NOMO-1 treated with dmso at 0.1 percent for 144 hours (cell line): Measurements from ENCODE around the gene AKAP6.

Experiments
- DNase-seq: peaks from one replicate; lab custom pipeline; 2025; ENCODE audit not compliant: unreplicated experiment; lab: John Stamatoyannopoulos, UW

The AKAP6 gene

DNA sequence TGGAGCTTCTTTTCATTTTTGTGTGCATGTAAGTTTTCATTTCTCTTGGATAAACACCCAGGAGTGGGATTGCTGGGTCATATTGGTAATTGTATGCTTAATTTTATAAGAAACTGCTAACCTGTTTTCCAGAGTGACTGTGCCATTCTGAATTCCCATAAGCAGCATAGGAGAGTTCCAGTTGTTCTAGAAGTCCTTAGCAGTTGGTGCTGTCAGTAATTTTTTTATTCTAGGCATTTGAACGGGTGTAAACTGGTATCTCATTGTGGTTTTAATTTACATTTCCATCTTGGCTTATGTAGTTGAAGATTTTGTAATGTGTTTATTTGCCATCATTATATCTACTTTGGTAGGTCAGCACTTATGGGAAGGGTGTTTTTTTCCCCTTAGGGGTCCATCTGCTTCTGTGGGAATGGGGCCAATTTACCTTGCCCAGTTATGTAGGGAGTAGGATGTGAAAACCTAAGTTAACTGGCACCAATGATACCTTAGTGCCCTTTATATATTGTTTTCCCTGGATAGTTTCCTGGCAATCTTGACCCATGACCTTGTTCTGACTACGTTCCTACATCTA is 202.9 kb downstream of the AKAP6 start:
- DNase-seq, result no peak

DNA sequence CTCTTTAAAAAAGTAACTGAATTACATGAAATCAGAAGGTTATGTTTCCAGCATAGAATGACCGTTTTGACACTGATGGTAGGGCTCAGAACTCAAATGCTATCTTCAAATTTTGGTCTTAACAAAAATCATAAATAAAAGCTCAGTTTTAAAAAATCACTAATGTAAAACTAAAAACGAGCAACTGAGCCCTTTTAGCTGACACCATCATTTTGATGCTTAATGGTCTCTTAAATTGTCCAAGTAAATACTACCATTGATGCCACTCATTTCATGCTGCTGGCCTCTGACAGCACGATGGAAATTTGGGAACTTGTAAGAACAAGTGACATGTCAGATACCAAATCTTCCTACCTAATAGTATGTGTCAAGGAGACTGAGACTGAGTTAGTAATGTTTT is 205.0 kb downstream of the AKAP6 start:
- DNase-seq, result no peak

- no peak for DNase-seq
Measured at GRCh38 chr14:32536175-32536574, 207.1 kb downstream of the AKAP6 start.

DNA sequence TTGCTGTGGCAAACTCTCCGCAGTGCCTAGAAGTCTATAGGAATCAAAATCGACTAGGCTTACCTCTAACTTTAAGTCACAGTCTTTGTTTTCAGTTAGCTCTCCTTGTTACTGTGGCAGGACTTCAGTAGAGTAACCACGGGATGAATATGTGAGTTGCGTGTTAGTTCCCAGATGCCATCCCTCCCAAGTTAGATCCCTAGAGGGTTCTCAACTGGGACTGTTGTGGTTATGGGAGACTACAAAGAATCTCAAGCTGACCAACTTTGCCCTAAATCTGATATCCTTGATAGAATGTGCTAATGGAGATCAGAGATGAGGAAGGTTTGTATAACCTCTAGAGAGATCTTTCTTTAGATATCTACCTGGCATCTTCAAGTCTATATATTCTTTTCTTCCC is 208.1 kb downstream of the AKAP6 start:
- DNase-seq, result no peak

DNA sequence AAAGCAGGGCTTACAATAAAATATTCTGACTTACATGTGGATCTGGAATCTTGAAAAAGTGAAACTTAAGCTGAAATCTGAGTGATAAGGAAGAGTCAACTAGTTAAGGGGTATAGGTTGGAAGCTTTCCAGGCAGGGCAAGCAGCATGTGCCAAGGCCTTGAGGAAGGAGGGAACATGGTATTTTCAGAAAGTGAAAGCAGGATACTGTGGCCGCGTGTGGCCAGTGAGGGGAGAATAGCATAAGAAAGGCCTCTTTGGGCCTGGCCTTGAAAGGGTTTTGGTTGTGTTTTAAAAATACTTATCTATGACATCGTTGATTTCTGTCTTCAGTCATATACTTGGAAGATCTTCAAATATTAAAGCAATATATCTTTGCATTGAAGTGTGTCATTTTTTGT is 213.4 kb downstream of the AKAP6 start:
- no peak for DNase-seq

DNA sequence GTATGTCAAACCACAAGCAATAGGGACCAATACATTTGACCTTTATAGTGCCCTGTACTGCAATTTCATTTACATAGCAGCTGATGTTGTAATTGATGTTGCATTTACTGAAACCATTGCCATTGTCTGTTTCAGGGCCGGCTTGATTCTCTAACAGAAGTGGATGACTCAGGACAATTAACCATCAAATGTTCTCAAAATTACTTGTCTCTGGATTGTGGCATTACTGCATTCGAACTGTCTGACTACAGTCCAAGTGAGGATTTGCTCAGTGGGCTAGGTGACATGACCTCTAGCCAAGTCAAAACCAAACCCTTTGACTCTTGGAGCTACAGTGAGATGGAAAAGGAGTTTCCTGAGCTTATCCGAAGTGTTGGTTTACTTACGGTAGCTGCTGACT is 216.0 kb downstream of the AKAP6 start:
- no peak for DNase-seq

DNA sequence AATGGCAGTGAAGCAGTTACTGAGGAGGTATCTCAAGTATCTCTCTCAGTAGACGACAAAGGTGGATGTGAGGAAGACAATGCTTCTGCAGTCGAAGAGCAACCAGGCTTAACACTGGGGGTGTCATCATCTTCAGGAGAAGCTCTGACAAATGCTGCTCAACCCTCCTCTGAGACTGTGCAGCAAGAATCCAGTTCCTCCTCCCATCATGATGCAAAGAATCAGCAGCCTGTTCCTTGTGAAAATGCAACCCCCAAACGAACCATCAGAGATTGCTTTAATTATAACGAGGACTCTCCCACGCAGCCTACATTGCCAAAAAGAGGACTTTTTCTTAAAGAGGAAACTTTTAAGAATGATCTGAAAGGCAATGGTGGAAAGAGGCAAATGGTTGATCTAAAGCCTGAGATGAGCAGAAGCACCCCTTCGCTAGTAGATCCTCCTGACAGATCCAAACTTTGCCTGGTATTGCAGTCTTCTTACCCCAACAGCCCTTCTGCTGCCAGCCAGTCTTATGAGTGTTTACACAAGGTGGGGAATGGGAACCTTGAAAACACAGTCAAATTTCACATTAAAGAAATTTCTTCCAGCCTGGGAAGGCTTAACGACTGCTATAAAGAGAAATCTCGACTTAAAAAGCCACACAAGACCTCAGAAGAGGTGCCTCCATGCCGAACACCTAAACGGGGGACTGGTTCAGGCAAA is 216.6 kb downstream of the AKAP6 start:
- DNase-seq, result no peak

DNA sequence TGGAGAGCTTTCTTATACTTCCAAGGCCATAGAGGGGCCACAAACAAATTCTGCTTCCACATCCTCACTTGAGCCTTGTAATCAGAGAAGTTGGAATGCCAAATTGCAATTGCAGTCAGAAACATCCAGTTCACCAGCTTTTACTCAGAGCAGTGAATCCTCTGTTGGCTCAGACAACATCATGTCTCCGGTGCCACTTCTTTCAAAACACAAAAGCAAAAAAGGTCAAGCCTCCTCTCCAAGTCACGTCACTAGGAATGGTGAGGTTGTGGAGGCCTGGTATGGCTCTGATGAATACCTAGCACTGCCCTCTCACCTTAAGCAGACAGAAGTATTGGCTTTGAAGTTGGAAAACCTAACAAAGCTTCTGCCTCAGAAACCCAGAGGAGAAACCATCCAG is 217.1 kb downstream of the AKAP6 start:
- DNase-seq, result no peak

DNA sequence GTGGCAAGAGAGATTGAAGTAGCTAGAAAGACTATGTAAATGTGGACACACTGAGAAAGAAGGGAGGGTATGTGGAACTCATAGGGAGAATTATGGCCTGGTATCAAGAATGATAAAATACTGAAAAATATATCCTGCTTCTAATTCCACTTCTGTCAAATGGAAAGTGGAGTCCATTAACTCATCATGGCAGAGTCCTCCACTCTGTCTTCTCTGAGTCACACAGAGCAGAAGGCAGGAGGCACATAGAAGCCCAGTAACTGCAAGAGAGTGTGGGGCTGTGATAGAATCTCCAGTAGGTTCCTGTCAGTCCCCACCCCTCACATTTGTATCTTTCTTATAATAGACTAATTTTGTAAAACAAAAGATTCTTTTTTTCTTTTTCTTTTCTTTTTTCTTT is 223.7 kb downstream of the AKAP6 start:
- no peak for DNase-seq

- DNase-seq, result no peak
Measured at GRCh38 chr14:32559048-32559447, 229.9 kb downstream of the AKAP6 start.

DNA sequence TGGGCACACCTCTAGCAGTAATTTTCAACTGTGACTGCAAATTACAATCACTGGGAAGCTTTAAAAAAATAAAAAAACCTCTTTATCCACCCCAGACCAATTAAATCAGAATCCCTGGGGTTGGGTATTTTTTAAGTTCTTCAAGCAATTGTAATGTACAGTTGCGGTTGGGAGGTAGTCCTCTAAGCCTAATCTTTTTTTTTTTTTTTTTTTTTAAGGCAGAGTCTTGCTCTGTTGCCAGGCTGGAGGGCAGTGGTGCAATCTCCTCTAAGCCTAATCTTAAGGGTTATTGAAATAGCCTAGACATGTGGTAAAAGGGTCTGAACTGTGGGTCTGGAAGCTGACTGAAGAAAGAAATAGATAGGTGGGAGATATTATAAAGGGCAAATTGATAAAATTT is 230.5 kb downstream of the AKAP6 start:
- no peak for DNase-seq

DNA sequence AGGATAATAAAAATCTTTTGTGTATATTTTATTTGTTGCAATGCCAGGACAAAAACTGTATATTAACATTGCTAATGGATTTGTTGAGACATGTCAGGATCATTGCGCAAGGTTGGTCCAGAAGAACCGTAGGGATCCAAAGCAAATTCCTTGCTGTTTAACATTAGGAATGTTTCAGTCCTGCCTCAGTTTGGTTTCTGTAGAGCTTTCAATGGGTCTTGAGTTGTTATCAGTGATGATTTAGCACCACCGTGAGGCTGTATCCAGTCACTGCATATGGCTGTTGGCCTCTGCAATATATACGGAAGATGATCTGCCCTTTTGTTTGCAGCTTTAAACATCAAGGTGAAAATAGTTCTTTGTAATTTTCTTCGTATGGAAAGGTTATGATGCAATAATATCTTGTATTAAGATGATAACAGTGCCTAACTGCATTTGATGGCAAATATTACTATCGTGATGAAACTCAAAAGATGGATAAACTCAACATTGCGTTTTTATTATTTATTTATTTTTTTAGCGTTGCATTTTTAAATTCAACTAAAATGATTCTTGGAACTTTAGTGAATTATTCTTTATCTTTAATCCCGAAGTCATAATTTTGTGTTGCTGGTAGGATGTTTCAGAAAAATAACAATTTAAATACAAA is 231.2 kb downstream of the AKAP6 start:
- peak; percentile 0 for DNase-seq

DNA sequence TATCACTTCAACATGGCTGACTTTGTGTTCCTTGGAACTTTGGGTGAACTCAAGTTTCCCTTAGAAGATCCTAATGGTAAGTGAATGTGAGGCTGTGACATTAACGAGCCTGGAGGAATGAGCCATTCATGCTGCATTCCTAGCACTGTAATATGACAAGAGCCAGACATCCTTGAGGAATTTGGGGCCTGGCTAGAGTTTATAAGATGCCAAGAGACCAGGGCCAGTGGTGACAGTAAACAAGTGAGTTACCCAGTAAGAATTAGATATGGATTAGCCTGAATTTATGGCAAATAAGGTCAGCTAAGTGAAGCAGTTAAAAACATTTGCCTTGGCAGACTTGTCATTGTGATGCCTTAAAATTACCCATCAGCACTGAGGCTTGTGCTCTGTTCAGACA is 232.4 kb downstream of the AKAP6 start:
- DNase-seq, result no peak

- DNase-seq, result no peak
Measured at GRCh38 chr14:32564596-32564995, 235.5 kb downstream of the AKAP6 start.

DNA sequence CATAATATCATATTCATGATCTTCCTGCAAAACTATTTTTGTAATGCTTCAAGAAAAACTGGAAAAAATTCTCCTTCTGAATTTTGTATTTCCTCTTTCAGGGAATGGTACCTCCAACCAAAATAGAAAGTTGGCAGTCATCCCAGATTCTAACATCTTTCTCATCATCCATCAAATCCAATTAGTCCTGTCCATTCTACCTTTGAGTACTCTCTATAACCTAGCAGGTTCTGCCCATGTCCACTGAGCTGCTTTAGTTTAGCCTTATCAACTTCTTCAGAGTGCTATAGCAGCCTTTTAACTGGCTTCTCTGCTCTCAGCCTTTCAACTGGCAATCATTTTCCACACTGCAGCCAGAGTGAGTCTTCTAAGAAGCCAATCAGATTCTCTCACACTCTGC is 236.2 kb downstream of the AKAP6 start:
- DNase-seq, result no peak

- DNase-seq, result no peak
Measured at GRCh38 chr14:32567543-32568384, 238.7 kb downstream of the AKAP6 start.

- no peak for DNase-seq
Measured at GRCh38 chr14:32571551-32571950, 242.5 kb downstream of the AKAP6 start.

- no peak for DNase-seq
Measured at GRCh38 chr14:32571995-32572866, 243.1 kb downstream of the AKAP6 start.

DNA sequence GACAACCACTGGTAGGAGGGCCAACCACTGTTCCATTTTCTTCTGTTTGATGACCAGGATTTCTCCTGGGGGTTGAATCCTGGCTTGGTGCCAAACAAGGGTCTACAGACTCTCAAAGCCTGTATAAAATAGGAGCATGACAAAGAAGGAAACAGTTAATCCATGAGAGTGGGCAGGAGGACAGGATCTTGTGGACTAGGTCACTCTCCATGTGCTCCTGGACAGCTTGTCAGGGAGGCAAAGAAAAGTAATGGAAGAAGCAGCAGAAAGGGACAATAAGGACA is 243.7 kb downstream of the AKAP6 start:
- DNase-seq, result no peak

- no peak for DNase-seq
Measured at GRCh38 chr14:32574269-32574668, 245.2 kb downstream of the AKAP6 start.
